GM18909 (cell line): ENCODE data around the gene FBN1.

ENCODE experiments used
- ATAC-seq: cut with Tn5 transposase; IDR thresholded peaks from one replicate; pipeline ENCODE4 v1.9.1; 2021; ENCODE audit warnings: mild to moderate bottlenecking; ENCODE audit not compliant: unreplicated experiment, poor library complexity

FBN1 gene

DNA sequence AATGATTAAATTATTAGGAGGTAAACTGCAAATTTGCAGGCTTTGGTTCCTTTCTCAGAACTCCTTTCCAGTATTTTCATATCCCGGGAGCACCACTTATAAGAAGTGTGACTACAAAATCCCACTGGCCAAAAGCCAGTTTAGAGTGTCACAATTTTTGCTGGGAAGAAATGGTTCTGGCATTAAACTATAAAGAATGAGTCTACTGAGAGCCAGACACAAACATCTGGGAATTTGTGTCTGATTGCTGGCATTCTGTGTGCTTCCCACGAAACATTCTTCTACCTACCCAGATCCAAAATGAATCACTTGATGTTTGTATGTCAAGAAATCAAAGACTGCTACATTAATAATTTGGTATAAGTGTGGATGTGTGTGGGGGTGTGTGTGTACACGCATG, 231.5 kb downstream of the FBN1 start:
- no peak for ATAC-seq

DNA sequence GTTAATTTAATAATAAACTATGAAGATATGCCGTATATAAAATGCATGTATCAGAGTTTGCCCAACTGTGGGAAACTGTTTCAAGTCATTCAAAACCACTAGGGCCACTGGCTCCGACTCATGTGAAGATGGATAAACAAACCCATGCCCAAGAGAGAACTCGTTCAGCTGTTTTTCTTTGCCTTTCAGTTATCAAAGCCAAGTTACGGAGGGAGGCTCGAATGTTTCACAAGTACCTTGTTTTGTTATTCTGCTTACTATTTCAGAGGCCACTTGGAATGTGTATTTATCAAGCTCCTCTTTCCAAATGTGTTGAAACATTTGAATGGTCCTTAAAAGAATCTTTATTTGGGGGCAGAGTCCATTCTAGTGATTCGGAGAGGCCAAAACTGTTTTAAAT, 232.2 kb downstream of the FBN1 start:
- no peak for ATAC-seq

DNA sequence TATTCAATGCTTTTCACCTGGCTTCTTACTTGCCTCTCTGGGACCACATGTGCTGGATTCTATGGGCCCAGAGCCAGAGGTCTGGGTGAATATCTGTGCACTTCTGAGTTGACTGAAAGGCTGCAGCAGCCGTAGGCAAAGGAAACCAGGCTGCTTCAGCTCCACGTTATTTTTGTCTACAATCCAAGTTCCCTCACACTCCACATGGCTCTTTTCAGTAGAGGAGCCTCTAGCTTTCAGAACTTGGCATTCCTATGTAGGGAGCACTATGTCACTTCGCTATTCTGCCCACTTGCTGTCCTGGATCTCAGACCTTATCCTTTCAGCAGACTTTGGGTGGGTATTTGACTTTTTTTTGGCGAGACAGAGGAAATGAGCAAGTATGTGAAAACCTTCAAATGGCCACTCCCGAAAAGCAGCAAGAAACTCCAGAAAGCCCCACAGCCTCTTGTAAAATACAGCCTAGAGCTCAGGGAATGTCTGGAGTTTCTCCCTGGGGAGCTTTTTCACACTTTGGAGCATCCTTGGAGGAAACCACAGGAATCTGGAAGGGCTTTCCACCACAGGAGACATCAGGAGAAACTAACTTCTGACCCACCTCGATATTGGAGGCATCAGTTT, 233.4 kb downstream of the FBN1 start:
- ATAC-seq, result no peak

DNA sequence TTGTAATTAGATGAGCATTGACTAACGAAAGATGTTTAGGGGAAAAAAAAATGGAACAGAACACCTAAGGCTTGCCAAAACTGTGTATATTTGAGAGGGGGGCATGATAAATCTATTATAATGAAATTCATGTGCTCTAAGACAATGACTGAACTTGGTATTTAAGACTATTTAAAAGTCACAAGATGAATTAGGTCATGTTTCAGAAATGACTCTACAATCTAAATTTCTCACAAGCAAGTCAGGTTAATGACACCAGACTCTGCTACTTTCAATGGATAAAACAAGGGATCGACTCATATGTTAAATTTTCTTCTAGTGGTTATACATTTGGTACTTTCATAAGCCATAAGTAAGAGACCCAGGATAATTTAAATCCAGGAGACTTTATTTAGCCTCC, 235.9 kb downstream of the FBN1 start:
- no peak for ATAC-seq

DNA sequence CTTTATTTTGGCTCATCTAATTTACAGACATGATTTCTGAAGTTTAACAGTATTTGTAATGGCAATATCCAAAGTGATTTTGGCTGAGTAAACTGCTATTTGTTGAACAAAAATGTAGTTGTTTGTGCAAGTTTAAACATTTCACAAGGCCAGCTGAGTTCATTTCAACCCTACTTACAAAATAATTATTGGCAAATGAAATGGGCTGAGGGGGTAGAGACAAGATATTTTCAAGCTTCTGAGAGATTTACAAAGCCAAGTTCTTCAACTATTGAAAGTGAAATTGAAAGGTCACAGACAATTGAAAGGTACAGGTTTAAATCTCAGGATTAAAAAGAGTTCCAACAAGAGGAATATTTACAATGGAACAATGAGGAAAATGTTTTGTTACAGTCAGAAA, 237.2 kb downstream of the FBN1 start:
- no peak for ATAC-seq

DNA sequence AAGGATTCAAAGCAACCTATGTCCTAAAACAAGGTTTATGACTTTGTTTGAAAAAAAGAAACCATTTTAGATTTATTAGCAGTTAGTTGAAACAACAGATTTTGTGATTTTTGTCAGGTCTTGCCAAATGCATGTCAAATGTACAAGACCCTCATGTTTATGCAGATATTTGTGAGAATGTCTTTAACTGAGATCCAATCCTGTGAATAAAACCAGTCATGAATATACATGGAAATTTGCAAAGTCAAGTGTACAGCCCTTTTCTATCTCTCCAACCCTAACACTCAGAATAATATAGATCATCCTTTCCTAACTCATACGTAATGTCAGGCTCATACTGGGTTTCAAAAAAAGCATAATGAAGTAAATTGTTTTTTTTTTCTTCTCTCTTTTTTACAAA, 237.9 kb downstream of the FBN1 start:
- ATAC-seq, result no peak

DNA sequence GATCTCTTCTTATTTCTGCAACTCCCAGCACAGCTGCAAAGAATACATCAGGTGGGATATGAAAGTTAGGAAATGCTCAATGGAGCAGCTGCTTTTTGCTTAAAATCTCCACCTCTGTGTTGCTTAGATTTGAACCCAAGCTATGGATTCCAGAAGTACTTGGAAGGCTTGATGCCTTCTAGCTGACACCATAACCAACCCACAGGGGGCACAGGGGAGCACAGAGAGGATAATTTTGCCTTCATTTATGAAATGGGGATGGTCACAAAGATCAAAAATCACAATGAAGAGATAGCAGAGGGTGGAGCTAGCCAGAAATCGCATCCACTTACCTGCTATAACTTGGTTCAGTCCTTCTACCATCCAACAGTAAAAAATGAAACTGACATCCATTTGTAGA, 238.6 kb downstream of the FBN1 start:
- no peak for ATAC-seq

DNA sequence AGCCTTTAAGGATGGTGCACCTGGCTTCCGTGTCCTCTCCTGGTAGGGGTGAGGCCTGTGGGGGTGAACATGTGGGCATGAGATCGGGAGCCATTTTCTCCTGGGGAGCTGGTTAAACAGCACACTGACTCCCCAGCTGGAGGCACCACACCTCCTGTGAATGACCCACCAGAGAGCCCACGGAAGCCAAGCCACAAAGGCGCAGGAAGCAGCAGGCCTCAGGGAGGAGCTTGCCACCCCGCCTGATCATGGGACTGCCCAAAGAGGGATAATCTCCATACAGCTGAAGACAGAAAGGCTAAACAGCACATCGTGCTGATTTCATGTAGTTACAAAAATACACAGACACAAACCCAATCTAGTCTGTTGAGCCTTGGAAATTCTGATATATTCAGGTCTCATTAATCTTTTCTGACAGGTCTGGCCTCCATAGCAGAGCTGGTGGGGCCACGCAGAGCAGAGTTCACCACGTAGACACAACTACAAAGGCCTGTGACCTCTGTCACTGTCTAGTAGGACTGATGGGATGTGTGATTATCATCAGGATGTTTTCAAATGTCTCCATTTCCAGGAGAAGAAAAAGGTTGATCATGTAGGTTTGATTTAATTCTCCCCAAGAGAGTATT, 239.1 kb downstream of the FBN1 start:
- ATAC-seq, result no peak

DNA sequence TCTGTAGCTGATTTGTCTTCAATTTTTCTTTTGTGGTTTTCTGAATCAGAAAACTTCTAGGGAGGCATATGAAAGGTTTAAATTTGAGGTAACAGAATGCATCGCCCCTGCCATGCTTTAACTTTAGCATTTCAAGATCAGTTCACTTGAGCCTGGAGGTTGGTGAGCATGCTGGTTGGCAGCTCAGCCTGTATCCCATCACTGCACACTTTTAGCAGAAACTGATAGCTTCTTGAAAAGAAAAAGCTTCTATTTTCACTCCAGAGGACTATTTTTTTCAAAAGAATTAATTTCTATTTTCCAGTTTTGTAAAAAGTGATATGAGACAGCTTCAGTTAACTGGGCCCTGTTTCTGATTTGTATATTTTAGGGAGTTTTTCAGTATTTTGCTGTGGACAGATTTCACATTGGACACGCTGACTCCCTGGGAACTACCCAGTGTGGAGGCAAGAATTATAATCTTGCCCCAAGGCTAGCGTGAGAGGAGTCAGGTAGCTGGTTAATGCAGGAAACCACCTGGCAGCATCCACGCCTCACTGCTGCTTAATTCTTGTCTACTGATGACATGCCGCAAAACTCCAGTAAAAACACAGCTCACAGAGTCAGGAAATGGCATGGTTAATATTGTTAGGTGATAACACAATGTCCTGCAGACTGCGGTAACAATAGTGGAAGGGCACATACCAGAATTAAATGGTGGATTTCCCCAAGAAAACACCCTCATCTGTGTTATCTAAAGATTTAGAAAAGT, 242.9 kb downstream of the FBN1 start:
- ATAC-seq, result no peak

DNA sequence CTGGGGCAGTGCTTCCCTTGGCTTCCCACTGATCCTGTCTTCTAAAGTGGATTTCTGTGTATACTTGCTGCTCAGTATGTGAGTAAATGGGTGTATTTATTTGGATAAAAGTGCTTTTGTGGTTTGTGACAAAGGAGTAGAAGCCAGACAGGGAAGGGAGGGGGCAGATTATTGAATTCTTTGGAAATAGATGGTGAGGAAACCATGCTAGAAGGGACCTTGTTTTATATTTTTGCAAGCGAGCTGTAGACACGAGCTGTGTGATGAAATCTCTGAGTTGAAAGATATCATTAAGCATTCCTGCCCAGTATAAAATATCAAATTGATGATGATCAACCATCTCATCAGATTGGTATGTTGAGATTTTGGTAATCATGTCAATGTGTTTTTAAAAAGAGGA, 245.4 kb downstream of the FBN1 start:
- ATAC-seq, result no peak

DNA sequence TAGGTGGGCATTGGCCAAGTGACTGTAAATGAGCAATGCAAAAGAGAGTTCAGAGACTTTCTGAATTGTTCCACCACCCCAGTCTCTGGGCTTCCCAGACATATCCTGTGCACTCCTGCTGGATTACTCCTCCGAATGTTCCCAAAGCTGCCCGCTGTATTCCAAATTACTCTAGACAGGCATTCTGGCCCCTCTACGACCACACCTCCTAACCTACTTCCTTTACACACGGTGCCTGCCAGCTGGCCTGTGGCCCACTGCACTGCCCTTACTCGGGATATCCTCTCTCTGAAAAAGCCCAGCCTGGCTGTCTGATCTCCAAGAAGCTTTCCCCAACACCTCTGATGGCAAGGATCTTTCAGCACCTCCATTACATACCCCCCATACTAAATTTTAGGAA, 247.7 kb downstream of the FBN1 start:
- ATAC-seq, result no peak

DNA sequence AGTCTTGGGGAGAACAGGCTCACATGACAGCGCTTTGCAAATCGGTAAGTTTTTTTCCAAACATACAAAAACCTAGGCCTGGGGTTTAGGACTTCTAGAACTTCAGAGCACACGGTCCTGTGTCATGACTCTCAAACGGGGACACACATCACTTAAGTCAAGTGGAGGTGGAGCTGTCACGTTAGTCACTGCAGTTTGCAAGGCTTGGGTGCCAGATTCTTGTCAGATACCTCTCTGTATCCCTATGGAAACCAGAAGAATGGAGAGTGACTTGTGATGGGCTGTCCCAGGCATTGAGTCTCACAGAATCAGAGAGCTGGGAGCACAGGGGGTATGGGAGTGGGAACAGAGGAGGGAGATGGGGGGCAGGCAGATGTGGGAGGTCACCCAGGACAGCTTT, 249.5 kb downstream of the FBN1 start:
- no peak for ATAC-seq

DNA sequence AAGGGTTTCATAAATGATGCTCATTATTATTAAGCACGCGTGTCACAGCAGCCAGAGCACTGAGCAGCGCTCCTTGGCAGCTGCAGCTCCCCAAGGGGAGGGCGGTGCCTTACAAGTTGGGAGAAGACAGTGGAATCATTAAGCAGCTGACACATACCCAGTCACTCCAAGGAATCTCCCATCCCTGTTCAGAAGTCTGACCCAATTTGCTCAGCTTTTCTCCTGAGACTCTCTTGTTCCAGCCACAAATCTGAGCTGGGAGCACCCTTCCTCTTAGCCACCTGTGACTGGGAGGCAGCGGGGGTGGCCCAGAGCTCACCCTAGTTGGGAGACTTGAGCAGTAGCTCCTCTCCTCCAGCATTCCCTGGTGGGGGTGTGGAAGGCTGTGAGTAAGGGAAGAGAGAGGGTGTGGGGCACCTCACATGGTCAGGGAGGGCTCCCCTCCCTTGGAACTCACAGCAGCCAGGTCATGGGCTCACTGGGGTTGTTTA, 249.9 kb downstream of the FBN1 start:
- ATAC-seq, result no peak

DNA sequence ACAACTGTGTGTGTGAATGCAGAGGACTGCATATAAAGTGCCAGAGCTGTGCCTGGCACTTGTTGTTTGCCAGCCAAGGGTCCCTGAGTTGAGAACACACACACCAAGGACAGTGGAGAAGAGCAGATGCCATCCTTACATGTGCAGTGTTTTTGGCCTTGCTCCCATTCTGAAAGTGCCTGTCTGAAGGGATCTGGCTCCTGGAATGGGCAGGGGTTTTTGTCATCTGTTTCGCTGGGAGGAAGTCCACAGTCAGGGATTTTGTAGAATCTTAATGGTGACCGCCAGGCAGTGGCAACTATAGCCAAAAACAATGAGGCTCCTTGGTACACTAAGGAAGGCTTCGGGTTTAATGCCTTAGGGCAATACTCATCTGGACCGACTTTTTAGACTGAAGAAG, 250.5 kb downstream of the FBN1 start:
- ATAC-seq, result no peak

DNA sequence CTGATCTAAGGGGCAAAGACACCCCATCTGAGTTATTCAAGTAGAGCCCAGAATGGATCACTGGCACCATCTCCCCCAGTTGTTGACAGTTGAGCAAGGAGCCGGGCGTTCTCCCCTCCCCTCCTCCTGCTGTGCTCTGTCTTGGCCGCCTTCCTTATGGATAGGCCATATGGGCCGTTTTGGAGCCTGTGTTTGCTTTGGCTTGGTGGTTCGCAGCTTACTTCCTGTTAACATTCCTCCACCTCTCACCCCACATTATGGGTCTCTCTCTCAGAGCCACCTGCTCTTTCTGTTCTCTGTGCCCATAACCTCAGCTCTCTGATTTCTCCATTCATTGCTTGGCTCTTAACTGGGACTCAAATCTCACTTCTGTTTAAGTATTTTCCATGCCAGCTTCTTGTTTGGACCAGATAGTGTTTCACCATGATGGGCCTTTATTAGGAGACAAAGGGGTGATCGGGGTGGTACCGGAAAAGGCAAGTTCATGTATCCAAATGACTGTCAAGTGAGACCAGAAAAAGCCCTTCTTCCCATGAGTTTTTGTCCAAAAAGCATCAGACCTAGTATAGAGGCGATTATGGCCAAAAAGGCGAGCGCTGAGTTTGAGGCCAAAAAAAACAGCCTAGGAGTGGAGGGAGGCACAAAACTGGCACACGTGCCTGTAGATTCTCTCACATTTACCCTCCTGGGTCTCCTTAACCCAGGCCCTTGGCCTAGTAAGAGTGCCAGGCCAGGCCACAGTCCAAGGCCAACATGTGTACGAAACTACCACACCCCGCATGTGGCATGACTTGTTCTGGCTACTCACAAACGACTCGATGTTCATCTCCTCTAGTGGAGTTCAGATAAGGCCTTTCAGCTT, 251.6 kb downstream of the FBN1 start:
- no peak for ATAC-seq

DNA sequence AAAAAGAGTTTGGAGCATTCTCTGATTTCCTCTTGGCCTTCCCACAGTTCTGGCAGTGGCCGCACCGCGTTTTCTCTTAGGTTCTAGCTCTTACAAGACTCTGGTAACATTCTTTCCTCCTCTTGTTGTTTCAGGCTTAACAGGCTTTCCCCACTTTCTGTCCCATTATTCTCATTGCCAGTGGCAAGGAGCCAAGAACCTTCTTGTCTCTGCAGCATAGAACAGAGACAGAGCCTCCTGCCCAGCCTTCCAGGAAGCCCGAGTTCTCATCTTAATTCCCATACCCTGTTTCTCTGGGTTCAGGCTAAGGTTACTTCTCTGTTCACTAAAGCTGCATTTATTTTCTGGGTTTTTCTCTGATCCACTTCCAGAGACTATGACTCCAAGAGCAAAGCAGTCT, 253.2 kb downstream of the FBN1 start:
- ATAC-seq, result no peak

DNA sequence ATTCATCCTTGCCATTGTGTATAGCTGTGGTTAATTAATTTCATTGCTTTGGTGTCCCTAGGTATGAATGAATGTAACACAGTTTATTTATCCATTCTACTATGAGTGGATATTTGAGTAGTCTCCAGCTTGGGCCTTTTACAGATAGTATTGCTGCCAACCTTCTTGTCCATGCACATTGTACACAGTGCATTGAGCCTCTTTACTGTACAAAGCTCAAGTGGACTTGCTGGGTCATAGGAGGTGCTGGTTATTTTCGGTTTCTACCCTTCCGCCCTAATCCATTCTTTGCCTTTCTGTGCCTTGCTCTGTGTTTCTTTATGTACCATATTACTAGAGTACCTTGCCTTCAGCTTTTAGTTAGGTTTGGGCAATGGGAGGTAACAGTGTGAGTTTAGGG, 253.6 kb downstream of the FBN1 start:
- ATAC-seq, result no peak

DNA sequence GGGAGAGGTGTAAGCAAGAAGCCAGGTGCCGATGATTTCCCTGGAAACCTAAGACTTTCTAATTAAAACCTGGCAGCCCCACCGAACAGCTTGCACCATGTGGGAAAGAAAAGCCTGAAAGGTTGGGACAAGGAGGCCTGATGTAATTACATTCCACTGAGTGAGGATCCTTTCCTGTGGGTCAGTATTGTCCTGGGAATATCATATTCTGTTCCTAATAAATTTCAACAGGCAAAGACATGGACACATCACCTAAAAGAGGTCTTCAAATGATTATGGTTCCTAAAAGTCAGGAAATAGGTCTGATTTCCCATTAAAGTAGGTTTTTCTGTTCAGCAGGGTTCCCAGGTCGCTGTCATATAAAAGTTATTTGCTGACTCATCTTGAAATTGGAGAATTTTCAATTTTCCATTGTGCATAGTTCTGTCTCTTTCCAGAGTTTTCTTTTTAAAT, 255.8 kb downstream of the FBN1 start:
- no peak for ATAC-seq

DNA sequence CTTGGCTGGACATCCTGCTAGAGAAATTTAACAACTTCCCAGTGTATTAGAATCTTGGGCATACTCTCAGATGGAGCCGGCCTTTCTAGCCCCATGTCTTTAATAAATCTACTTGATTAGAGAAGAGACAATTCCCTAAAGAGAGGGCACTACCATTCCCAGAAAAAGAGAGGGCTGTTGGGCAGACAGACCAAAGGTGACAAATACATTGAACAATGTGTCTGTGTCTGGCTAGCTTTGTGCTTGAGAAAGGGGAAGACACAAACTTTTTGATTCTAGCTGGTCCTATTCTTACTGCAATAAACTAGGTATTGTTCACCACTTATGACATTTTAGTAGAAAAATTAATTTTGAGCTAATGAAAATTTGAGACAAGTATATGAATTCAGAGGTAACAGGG, 256.6 kb downstream of the FBN1 start:
- ATAC-seq, result no peak

DNA sequence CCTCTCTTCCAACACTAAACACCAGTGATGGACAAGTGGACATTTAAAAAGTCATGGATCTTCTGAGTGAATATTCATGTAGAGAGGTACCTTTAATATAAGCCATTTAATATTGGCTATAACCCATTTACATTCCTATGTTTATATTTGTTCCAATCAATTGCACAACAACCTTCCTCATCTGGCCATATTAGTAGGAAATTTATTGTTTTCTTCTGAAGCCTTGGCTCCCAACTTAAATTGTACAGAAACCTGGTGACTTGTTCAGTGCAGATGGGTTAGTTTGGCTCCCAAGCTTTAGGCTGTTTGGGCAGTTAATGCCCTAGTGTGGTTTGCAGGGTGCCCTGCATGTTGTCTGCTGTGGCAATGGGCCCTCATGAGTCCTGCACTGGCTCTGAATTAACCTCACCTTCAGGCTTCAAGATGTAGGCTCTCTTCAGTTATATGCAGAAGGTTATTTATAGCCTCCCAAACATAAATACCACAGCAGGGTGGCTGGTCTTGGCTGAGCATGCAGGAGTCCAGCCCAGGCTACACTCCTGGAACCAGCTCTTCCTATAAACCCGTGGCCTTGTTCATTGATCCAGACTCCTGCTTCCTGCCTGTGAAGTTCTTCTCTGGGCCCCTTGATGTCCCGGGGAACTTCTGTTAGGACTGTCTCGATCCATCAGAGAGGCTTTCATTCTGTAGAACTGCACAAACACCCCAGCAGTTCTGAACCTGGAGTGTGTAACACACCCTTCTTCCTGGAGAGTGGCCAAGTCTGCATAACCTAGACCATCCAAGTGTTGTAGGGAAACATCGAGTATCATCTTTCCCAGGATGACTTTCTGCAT, 257.3 kb downstream of the FBN1 start:
- no peak for ATAC-seq
